Erythroblast (primary cell): ENCODE measurements around the gene MEGF11.

Experiments used
- DNase-seq, 2 experiments: peaks; one replicate each; lab custom pipeline; 2025; lab: John Stamatoyannopoulos, UW
- GATA1 ChIP-seq: IDR thresholded peaks from 2 replicates; pipeline ENCODE4 v1.6.1; 2011; ENCODE audit warnings: low read depth, mild to moderate bottlenecking, control low read depth, low read length, moderate library complexity
- POLR2A ChIP-seq: IDR thresholded peaks from 2 replicates; pipeline ENCODE4 v1.6.1; 2011; ENCODE audit warnings: mild to moderate bottlenecking, low read length

MEGF11 gene

GRCh38 chr15:66210684-66211083, 42.9 kb downstream of the MEGF11 start:
- no peak for DNase-seq
- no peak for TF ChIP-seq GATA1
- no peak for TF ChIP-seq POLR2A

- TF ChIP-seq GATA1 (no peak), POLR2A (no peak)
- DNase-seq = no peak
Observed at GRCh38 chr15:66198757-66199156, 54.8 kb downstream of the MEGF11 start.

- no peak for TF ChIP-seq POLR2A
- no peak for TF ChIP-seq GATA1
Observed at GRCh38 chr15:66196602-66197001, 56.9 kb downstream of the MEGF11 start.

GRCh38 chr15:66195621-66196230, 57.8 kb downstream of the MEGF11 start:
- TF ChIP-seq GATA1 = no peak
- TF ChIP-seq POLR2A = no peak
- no peak for DNase-seq

More at GRCh38 chr15:66196602-66197001, 56.9 kb downstream of the MEGF11 start:
- DNase-seq = no peak

DNA sequence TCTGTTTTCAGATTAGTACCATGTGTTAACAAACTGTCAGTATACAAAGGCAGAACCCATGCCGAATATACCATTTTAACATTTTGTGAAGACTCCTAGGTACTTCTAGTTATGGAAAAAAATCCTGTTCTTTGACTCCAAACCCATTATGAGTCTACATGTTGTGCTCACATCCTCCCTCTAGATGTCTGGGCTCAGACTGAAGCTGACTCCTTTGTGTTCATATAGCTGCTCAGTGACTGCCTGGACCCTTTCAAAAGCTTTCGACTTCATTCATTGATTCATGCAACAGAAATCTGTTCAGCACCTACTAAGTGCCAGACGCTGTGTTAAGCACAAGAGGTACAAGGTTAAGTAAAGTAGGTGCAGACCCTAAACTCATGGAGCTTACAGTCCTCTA, 60.5 kb downstream of the MEGF11 start:
- TF ChIP-seq POLR2A (no peak), GATA1 (no peak)
- no peak for DNase-seq

DNA sequence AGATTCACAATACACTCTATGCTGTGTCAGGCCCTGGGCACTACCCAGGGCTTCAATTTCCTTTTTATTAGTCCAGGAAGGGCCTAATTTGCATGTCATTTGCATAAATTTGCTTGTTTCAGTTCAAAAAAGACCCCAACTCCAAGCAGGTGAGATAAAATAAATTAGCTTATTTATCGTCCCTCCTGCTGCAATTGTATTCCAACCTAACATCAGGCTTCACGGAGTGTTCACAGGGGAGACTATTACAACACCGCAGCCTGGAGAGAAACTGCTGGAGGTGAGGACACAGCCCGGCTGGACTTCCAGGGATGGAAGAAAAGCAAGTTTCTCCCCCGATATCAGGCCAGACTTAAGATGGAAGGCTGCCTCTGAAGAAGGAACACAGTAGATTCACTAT, 62.8 kb downstream of the MEGF11 start:
- no peak for TF ChIP-seq GATA1
- no peak for TF ChIP-seq POLR2A
- no peak for DNase-seq

DNA sequence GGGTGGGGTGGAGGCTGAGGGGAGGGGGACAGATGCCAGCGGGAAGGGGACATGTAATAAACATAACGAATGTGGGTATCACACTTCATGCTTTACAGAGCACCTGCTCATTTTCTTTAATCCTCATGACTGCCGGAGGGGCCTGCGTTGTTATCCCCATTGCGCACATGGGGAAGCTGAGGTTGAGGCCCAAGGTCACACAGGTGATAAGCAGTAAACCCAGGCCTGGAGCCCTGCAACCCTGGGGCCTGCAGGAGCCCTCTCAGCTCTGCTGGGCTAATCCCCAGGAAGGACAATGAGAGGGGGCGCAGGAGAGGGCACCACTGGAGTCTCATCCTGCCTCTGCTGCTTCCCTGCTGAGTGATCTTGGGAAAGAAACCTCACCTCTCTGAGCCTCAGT, 64.3 kb downstream of the MEGF11 start:
- TF ChIP-seq POLR2A (no peak), GATA1 (no peak)
- DNase-seq = no peak

- TF ChIP-seq POLR2A (no peak), GATA1 (no peak)
- no peak for DNase-seq
Observed at GRCh38 chr15:66188464-66188863, 65.1 kb downstream of the MEGF11 start.

GRCh38 chr15:66187271-66187670, 66.3 kb downstream of the MEGF11 start:
- TF ChIP-seq POLR2A (no peak), GATA1 (no peak)
- DNase-seq = no peak

DNA sequence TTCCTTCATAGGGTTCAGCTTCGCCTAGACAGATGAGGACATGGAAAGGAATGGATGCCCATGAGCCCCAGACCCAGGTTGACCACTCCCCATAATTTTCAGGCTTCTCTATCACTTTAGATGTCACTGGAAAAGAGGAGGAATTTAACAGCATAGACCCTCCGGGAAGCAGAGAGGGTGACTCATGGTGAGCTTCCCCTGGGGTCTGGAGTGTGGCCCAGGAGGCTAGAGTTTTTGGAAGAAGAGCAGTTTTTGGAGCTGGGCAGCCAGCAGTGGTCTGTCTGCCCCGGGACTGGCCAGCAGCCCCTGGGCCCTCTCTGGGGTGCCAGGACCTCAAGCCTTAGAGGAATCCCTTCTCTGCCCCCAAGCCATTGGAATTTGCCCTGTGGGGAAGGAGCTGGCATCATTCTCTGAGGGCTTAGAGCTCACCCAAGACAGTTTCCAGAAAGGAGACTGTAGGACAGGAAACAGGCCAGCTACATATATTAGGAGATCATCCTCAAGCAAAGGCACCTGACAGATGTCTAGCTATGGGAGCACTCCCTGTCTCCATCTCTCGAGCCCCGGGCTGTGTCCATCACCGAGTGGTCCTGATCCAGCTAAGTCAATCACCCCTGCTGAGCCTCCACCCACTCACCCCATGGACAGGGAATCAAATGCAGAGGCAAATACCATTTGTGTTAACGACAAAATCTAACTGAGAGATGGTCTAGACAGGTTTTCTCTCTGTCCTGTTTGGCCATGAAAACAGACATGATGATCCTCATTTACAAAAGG, 67.3 kb downstream of the MEGF11 start:
- TF ChIP-seq GATA1 = no peak
- TF ChIP-seq POLR2A = no peak
- no peak for DNase-seq

- no peak for DNase-seq
- TF ChIP-seq POLR2A (no peak), GATA1 (no peak)
Observed at GRCh38 chr15:66184936-66185790, 68.4 kb downstream of the MEGF11 start.

DNA sequence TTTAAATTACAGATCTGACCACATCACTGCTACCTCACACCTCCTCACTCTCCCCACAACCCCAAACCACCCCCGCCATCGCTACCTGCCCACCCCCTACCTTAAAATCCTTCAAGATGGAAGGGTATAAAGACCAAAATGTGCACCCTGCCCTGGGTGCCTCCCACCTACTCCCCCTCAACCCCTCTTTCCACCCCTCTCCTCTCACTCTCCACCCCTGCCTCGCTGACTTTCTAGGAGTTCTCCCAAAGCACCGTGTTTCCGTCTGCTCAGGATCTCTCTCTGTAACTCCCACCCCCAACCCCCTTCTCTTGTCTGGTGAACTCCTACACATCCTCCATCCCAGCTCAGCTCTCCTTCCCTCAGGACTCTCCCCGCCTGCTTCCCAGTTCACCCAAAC, 69.1 kb downstream of the MEGF11 start:
- no peak for DNase-seq
- no peak for TF ChIP-seq GATA1

DNA sequence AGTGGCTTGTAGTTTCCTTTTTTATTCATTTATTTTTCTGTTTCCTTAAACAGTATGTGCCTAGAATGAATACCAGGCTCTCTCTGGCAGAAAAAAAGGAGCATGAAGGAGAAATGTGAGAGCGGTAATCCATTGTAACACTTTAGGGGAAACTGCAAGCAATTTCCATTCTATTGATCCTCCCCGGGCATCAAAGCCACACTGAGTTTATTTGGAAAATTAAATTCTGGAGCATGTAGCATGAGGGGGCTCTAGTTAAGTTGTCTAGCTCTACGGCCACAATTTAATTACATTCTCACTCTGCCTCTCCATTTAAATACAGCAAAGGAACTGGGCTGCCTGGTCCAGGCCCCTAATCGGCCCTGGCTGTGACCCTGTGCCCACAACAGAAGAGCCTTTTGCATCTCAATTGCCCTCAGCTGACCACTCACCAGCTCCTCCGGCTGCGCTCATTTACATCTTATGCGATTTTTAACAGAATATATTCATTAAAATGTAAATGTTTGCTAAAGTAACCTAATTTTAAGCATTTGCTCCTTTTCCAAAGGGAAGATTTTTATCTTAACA, 72.9 kb downstream of the MEGF11 start:
- TF ChIP-seq GATA1 (no peak), POLR2A (no peak)
- DNase-seq = no peak
